Natural killer cell treated with Interleukin-12 subunit alpha and Interleukin-12 subunit beta and Interleukin-15 and Interleukin-18, amount 100 ng/mL, for 72 hours (primary cell): ENCODE results near the gene PRPF40B. TPM values are rescaled to one million over a fixed set of nuclear protein-coding genes. Genes with fewer than 3 reads are reported as not detected.
"Not testable (repeated sequence)": the region's sequence is repeated elsewhere in the genome, so short reads cannot be mapped to it uniquely, and the experiment has no call there.

Experiments
- ATAC-seq, 2 donors: fragments of 150-1000 bp; cut with Tn5 transposase in 1 of 2; sonication (Bioruptor Pico), chemical (Tn5 transposase) in 1 of 2; 2 replicates each; pipeline ENCODE4 v1.10.0; 2021
- DNase-seq: peaks from one replicate; pipeline ENCODE4 v3.0.0; 2022; ENCODE audit warnings: low spot score
- H3K27ac Mint-ChIP-seq, 2 donors: 1 replicate in 1 of 2; 2 replicates in 1 of 2; pipeline ENCODE4 v1.8.0; 2022; ENCODE audit warnings: mixed read lengths in 2 of 2, mild to moderate bottlenecking in 1 of 2, moderate library complexity in 1 of 2
- H3K27me3 Mint-ChIP-seq, 2 donors: 1 replicate in 1 of 2; 2 replicates in 1 of 2; pipeline ENCODE4 v1.8.0; 2022; ENCODE audit warnings: mixed read lengths in 2 of 2
- H3K36me3 Mint-ChIP-seq: one replicate; pipeline ENCODE4 v1.8.0; 2022; ENCODE audit warnings: mixed read lengths
- H3K4me1 Mint-ChIP-seq, 2 donors: 1 replicate in 1 of 2; 2 replicates in 1 of 2; pipeline ENCODE4 v1.8.0; 2022; ENCODE audit warnings: low read depth in 2 of 2, mixed read lengths in 2 of 2, mild to moderate bottlenecking in 1 of 2
- H3K4me3 Mint-ChIP-seq: one replicate; pipeline ENCODE4 v1.8.0; 2022; ENCODE audit warnings: mixed read lengths
- H3K9me3 Mint-ChIP-seq: 2 replicates; pipeline ENCODE4 v1.8.0; 2022; ENCODE audit warnings: mixed read lengths
- total RNA-seq, 2 donors: library from RNA; stranded (reverse); gene quantifications; one replicate each; pipeline ENCODE4 v1.2.3, GENCODE V29; 2022

Gene PRPF40B
- total RNA-seq, 2 donors from 2014 or later: 6.2 to 12.4 TPM

- peaks cover 6% of the 10 kb centered on the region for H3K36me3 Mint-ChIP-seq
- no peaks in the 10 kb centered on the region for H3K9me3 Mint-ChIP-seq
- no peak for DNase-seq
- ATAC-seq: no peak
- H3K27me3 Mint-ChIP-seq: no peaks in the 10 kb centered on the region
- H3K27ac Mint-ChIP-seq: no peak overlapping the region
- no peaks in the 10 kb centered on the region for H3K4me1 Mint-ChIP-seq
- H3K4me3 Mint-ChIP-seq: no peak overlapping the region
Measured at GRCh38 chr12:49588721-49589516, 34.4 kb upstream of the PRPF40B start.

GRCh38 chr12:49598527-49598926 lies 24.8 kb upstream of the PRPF40B start:
- H3K4me3 Mint-ChIP-seq: no peak overlapping the region
- peaks cover 0 to 3% of the 10 kb centered on the region in 2 donors for H3K4me1 Mint-ChIP-seq
- no peaks in the 10 kb centered on the region for H3K27me3 Mint-ChIP-seq
- no peak for DNase-seq
- no peaks in the 10 kb centered on the region for H3K9me3 Mint-ChIP-seq
- no peak overlapping the region for H3K27ac Mint-ChIP-seq
- H3K36me3 Mint-ChIP-seq: no peaks in the 10 kb centered on the region
- ATAC-seq: no peak

DNA sequence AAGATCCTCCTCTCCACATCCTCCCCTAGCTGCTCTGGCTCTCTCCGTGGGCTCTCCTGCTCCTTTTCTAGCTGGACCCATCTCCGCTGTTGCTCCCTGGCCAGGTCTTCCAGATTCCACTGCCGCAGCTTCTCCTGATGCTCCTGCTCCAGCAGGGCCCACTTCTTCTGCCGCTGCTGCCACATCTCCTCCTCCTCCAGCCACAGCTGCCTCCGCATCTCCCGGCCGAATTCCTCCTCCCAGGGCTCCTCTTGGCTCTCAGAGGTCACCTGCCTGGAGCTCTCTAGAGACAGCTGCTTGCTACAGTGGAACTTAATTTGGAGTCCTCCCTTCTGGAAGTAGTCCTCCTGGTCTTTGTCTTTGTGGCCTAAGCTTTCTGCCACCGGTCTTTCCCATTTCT lies 23.4 kb upstream of the PRPF40B start:
- no peak for ATAC-seq
- H3K36me3 Mint-ChIP-seq: no peaks in the 10 kb centered on the region
- H3K27ac Mint-ChIP-seq: no peak overlapping the region
- no peaks in the 10 kb centered on the region for H3K9me3 Mint-ChIP-seq
- H3K4me1 Mint-ChIP-seq: peaks cover 0 to 3% of the 10 kb centered on the region in 2 donors
- DNase-seq: no peak
- H3K4me3 Mint-ChIP-seq: no peak overlapping the region
- no peaks in the 10 kb centered on the region for H3K27me3 Mint-ChIP-seq

DNA sequence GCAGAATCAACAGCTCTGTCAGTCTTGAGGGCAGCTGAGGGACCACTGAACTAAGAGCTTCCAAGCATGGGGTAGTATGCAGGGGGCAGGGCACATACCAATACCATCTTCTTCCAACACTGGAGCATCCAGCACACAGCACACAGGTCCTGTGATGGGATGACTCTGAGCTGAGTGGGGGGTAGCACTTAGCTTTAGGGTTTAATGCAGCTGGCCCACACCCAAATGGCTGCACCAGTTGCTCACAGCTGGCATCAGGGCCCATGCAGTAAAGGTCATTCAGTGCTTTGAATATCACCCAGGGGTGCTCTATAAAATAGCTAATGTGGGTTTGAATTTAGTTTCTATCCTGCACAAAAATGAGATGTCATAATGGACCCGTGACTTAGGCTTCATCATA lies 19.6 kb upstream of the PRPF40B start:
- Mint-ChIP-seq H3K9me3 (no peaks in the 10 kb centered on the region), H3K27ac (no peak overlapping the region), H3K4me3 (no peak overlapping the region), H3K27me3 (no peaks in the 10 kb centered on the region), H3K4me1 (no peaks in the 10 kb centered on the region), H3K36me3 (no peaks in the 10 kb centered on the region)
- DNase-seq (no peak), ATAC-seq (no peak)

DNA sequence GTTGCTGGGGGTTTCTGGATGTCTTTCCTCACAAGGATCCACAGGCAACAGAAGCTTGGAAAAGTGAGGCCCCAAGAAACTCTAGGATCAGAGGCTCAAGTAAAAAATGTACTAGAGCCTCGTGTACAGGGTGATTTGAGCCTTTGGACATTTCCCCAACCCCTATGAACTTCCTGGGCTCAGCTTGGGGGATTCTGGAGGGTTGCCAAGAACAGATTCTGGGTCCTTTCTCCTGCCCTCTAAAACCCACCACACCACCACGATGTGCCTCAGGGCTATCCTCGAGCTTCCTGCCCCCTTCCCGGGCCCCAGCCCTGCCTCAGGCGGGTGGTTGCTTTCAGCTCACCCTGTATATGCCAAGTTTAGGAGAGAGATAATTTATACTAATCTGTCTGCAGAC lies 18.5 kb upstream of the PRPF40B start:
- Mint-ChIP-seq H3K9me3 (no peaks in the 10 kb centered on the region), H3K27me3 (no peaks in the 10 kb centered on the region), H3K36me3 (peaks cover 1% of the 10 kb centered on the region), H3K27ac (no peak overlapping the region), H3K4me3 (no peak overlapping the region), H3K4me1 (no peaks in the 10 kb centered on the region)
- no peak for DNase-seq
- no peak for ATAC-seq

GRCh38 chr12:49605539-49605938 lies 17.8 kb upstream of the PRPF40B start, which contains the start of gene FAM186B:
Gene FAM186B, minus strand, starts transcription at chr12:49605639. Its CDS starts 162 bp downstream, at chr12:49605477.
- not testable (repeated sequence) for DNase-seq, H3K27me3 Mint-ChIP-seq

DNA sequence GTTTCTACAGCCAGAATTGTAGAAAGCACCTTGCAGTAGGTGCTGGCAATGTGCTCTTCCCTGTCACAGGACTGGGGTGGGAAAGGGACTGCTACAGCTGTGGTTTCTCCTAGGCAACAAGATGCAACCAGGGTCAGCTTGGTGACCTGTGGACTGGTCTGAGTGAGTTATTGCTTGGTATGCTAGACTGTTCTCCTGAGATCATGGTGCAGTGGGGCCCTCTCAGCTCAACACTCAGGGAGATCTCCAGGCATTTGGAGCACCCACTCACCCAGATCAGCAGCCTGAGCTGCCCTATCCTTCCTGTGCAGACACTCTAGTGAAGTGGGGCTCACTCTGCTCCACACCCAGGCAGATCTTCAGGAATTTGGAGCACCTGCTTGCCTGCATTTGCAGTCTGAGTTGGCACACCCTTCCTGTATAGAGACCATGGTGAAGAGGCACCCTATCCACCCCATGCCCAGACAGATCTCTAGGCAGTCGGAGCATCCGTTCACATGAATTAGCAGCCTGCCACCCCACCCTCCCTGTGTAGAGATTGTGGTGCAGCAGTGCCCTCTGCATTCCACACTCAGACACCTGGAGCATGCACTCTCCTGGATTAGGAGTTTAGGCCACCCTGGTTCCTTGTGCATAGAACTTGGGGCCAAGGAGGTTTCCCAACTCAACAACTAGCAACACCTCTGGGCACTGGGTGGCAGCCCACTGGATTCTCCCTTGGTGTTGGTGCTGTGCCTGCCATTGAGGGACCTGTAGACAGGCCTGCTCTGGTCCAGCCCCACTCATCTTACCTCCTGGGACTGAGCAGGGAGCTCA lies 14.1 kb upstream of the PRPF40B start:
- no peaks in the 10 kb centered on the region for H3K4me1 Mint-ChIP-seq
- no peak overlapping the region for H3K4me3 Mint-ChIP-seq
- peaks cover 5 to 7% of the 10 kb centered on the region in 2 donors for H3K27me3 Mint-ChIP-seq
- no peak overlapping the region for H3K27ac Mint-ChIP-seq
- ATAC-seq: peak in 1 of 2 donors; percentile 28
- H3K36me3 Mint-ChIP-seq: peaks cover 5% of the 10 kb centered on the region
- no peaks in the 10 kb centered on the region for H3K9me3 Mint-ChIP-seq
- DNase-seq: no peak

More at GRCh38 chr12:49605539-49605938, 17.8 kb upstream of the PRPF40B start, which contains the start of gene FAM186B:
- not testable (repeated sequence) for ATAC-seq, H3K4me1 Mint-ChIP-seq, H3K9me3 Mint-ChIP-seq, H3K36me3 Mint-ChIP-seq, H3K27ac Mint-ChIP-seq, H3K4me3 Mint-ChIP-seq

GRCh38 chr12:49609875-49610154 lies 13.5 kb upstream of the PRPF40B start:
- no peak overlapping the region for H3K4me3 Mint-ChIP-seq
- peaks cover 7 to 10% of the 10 kb centered on the region in 2 donors for H3K27me3 Mint-ChIP-seq
- ATAC-seq: no peak

GRCh38 chr12:49610785-49611184 lies 12.6 kb upstream of the PRPF40B start:
- ATAC-seq, H3K27ac Mint-ChIP-seq, H3K9me3 Mint-ChIP-seq, H3K4me1 Mint-ChIP-seq, H3K4me3 Mint-ChIP-seq, H3K36me3 Mint-ChIP-seq, DNase-seq: not testable (repeated sequence)
- peaks cover 7 to 13% of the 10 kb centered on the region in 2 donors for H3K27me3 Mint-ChIP-seq

More at GRCh38 chr12:49609875-49610154, 13.5 kb upstream of the PRPF40B start:
- DNase-seq: no peak
- Mint-ChIP-seq H3K27ac (no peak overlapping the region), H3K9me3 (no peaks in the 10 kb centered on the region), H3K36me3 (peaks cover 5% of the 10 kb centered on the region), H3K4me1 (no peaks in the 10 kb centered on the region)

- H3K4me3 Mint-ChIP-seq: no peak overlapping the region
- H3K9me3 Mint-ChIP-seq: no peaks in the 10 kb centered on the region
- DNase-seq: no peak
- no peak overlapping the region for H3K27ac Mint-ChIP-seq
- H3K4me1 Mint-ChIP-seq: no peaks in the 10 kb centered on the region
- peaks cover 7 to 20% of the 10 kb centered on the region in 2 donors for H3K27me3 Mint-ChIP-seq
- ATAC-seq: no peak
- H3K36me3 Mint-ChIP-seq: peaks cover 5% of the 10 kb centered on the region
Measured at GRCh38 chr12:49612210-49612609, 11.2 kb upstream of the PRPF40B start.

DNA sequence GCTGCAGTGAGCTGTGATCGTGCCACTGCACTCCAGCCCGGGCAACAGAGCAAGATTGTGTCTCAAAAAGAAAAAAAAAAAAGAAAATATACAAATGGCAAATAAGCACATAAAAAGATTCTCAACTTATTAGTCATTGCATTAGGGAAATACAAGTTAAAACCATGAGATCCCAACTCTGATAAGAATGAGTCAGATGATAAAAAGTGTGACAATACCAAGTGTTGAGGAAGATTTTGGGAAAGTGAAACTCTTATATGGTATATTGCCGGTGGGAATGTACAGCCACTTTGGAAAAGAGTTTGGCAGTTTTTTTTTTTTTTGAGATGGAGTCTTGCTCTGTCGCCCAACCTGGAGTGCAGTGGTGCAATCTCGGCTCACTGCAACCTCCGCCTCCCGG lies 7.6 kb upstream of the PRPF40B start:
- no peaks in the 10 kb centered on the region for H3K36me3 Mint-ChIP-seq
- no peaks in the 10 kb centered on the region for H3K4me1 Mint-ChIP-seq
- H3K27ac Mint-ChIP-seq: no peak overlapping the region
- H3K27me3 Mint-ChIP-seq: peaks cover 21 to 36% of the 10 kb centered on the region in 2 donors
- DNase-seq: no peak
- H3K4me3 Mint-ChIP-seq: no peak overlapping the region
- no peaks in the 10 kb centered on the region for H3K9me3 Mint-ChIP-seq
- ATAC-seq: no peak

DNA sequence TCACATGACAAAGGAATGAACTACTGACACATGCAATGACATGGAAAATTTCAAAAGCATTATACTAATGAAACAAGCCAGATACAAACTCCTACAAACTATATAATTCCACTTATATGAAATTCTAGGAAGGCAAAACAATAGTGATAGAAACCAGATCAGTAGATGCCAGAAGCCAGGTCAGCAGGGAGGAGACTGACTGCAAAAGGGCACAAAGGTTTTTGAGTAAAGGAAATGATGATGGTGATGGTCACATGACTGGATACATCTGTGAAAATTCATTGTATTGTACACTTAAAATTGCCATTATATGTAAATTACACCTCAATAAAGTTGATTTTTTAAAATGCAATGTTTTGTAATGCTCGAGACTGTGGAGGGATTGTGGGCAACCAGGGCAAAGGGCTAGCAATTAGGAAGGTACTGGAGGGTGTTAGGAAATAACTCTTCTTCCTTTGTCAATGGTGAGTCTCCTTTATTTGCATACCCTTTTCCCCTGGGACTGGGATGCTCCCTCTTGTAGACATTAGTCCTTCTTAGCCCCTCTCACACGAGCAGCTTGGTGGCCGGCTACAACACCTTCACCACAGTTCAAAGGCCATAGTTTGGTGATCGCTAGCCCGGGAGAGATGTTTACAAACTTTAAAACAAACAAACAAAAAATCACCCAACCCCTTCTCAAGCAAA lies 6.7 kb upstream of the PRPF40B start:
- Mint-ChIP-seq H3K4me1 (peaks cover 8% of the 10 kb centered on the region in 2 donors), H3K36me3 (no peaks in the 10 kb centered on the region), H3K27ac (peak overlapping the region in 1 of 2 donors; percentile 39), H3K27me3 (peaks cover 21 to 36% of the 10 kb centered on the region in 2 donors), H3K4me3 (no peak overlapping the region), H3K9me3 (no peaks in the 10 kb centered on the region)
- ATAC-seq: no peak
- DNase-seq: no peak

- Mint-ChIP-seq H3K36me3 (no peaks in the 10 kb centered on the region), H3K9me3 (no peaks in the 10 kb centered on the region), H3K27ac (no peak overlapping the region), H3K4me3 (no peak overlapping the region), H3K4me1 (peaks cover 8% of the 10 kb centered on the region in 2 donors), H3K27me3 (peaks cover 14 to 33% of the 10 kb centered on the region in 2 donors)
- ATAC-seq (no peak), DNase-seq (no peak)
Measured at GRCh38 chr12:49618576-49618975, 4.8 kb upstream of the PRPF40B start.

GRCh38 chr12:49619286-49619685 lies 4.1 kb upstream of the PRPF40B start:
- no peak overlapping the region for H3K27ac Mint-ChIP-seq
- H3K9me3 Mint-ChIP-seq: no peaks in the 10 kb centered on the region

More at GRCh38 chr12:49619286-49619685, 4.1 kb upstream of the PRPF40B start:
- H3K27me3 Mint-ChIP-seq: peaks cover 14 to 31% of the 10 kb centered on the region in 2 donors
- H3K4me3 Mint-ChIP-seq: no peak overlapping the region
- H3K4me1 Mint-ChIP-seq: peaks cover 12% of the 10 kb centered on the region in 2 donors
- no peak for ATAC-seq
- DNase-seq: no peak
- no peaks in the 10 kb centered on the region for H3K36me3 Mint-ChIP-seq
